ENCODE data around the gene CCR3.

CCR3 gene

DNA sequence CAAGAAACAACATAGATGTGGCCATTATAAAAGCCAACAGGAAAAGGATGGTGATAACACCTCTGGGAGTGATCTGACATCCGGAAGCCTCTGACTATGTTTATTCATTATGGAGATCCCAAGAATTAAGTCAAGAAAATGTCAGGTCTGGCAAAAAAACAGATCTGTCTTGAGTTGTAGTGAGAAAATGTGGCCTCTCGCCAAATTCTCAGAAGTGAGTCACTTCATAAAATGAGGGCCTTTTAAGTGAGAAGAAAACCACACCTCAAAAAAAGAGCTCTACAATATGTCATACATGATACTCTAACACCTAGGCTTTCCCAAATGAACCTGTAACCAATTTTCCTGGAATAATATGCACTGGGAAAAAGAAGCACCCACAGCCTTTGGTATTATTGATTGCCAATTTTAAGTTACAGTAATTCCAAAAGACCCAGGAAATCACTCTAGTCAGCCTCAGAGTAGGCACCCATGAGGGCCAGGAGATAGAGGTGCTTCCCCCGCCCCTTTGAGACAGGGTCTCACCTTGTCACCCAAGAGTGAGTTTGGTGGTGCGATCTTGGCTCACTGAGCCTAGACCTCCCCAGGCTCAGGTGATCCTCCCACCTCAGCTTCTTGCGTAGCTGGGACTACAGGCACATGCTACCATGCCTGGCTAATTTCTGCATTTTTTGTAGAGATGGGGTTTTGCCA lies 38.0 kb downstream of the CCR3 start:
- no peaks in the 10 kb centered on the region for H3K9me3 ChIP-seq
- no peaks in the 10 kb centered on the region for H3K27me3 ChIP-seq
- no peak overlapping the region for H3K4me3 ChIP-seq (ENCODE audit: low read depth, low read length)
- no peak for DNase-seq
- H3K36me3 ChIP-seq = no peaks in the 10 kb centered on the region
- TF ChIP-seq CTCF (IDR thresholded peaks at IDR 0.05; ENCODE audit: low read depth, low read length) = no peak
- no peaks in the 10 kb centered on the region for H3K4me1 ChIP-seq

DNA sequence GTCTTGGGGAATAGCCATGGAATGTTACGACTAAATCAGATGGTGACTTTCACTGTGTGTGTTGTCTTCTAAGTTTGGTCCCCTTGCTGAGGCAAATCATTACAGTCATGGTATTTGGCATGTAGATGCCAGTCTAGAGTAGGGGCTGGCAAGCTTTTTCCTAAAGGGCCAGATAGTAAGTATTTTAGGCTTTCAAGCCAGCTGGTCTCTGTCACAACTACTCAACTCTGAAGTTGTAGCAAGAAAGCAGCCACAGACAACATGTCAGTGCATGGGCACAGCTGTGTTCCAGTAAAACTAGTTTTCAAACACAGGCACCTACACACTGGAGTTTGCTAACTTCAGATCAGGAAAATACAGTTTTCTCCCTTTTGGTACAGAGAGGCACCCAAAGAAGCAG lies 39.3 kb downstream of the CCR3 start:
- Histone ChIP-seq H3K27me3 (no peaks in the 10 kb centered on the region), H3K36me3 (no peaks in the 10 kb centered on the region), H3K4me3 (ENCODE audit: low read depth, low read length) (no peak overlapping the region), H3K4me1 (no peaks in the 10 kb centered on the region), H3K9me3 (no peaks in the 10 kb centered on the region)
- no peak for TF ChIP-seq CTCF (IDR thresholded peaks at IDR 0.05; ENCODE audit: low read depth, low read length)
- DNase-seq = no peak

GRCh38 chr3:46282041-46282440 lies 39.8 kb downstream of the CCR3 start:
- DNase-seq = no peak
- TF ChIP-seq CTCF (IDR thresholded peaks at IDR 0.05; ENCODE audit: low read depth, low read length) = no peak

DNA sequence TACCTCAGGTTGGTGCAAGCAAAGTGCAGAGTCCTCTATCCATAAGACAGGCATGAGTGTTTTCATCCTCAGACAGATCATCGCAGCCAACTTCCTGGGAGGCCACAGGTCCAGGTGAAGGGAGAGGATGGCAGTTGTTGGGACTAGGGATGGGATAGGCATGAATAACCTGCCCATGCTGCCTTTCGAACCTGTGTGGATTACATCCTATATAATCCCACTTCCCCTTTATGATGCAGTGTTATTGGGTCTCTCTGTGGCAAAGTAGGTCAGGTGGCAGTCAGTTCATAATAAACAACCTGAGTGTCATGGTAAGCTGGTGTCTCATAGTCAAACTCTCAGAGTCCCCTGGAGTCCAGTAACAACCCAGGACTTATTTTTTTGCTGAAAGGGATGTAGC lies 40.4 kb downstream of the CCR3 start:
- no peak overlapping the region for H3K4me3 ChIP-seq (ENCODE audit: low read depth, low read length)
- DNase-seq = no peak
- H3K9me3 ChIP-seq = no peaks in the 10 kb centered on the region
- H3K36me3 ChIP-seq = no peaks in the 10 kb centered on the region
- no peak for TF ChIP-seq CTCF (IDR thresholded peaks at IDR 0.05; ENCODE audit: low read depth, low read length)
- no peaks in the 10 kb centered on the region for H3K4me1 ChIP-seq
- H3K27me3 ChIP-seq = no peaks in the 10 kb centered on the region

More at GRCh38 chr3:46282041-46282440, 39.8 kb downstream of the CCR3 start:
- Histone ChIP-seq H3K9me3 (no peaks in the 10 kb centered on the region), H3K36me3 (no peaks in the 10 kb centered on the region), H3K27me3 (no peaks in the 10 kb centered on the region), H3K4me3 (ENCODE audit: low read depth, low read length) (no peak overlapping the region), H3K4me1 (no peaks in the 10 kb centered on the region)

DNA sequence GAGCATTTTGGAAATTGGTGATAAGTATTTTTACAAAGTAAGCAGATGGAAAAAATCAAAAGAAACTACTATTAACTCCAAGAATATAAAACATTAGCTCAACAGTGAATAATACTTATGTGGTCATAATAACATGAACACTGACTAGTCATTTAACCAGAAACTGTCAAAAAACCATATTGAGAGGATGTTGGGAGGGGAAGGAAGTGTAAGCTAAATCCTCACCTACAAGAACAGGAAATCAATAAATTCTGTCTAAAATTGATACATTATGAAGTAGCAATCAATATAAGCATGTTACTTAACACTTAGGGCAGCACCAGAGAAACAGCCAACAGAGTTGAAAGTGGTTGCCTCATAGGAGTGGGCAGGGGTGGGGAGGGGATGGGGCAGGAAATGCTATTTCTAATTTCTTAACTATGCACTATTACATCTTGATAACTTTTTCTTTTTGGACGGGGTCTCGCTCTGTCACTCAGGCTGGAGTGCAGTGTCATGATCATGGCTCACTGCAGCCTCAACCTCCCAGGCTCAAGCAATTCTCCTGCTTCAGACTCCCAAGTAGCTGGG lies 41.7 kb downstream of the CCR3 start:
- no peaks in the 10 kb centered on the region for H3K36me3 ChIP-seq
- H3K9me3 ChIP-seq = no peaks in the 10 kb centered on the region
- no peaks in the 10 kb centered on the region for H3K4me1 ChIP-seq
- no peak for TF ChIP-seq CTCF (IDR thresholded peaks at IDR 0.05; ENCODE audit: low read depth, low read length)
- no peaks in the 10 kb centered on the region for H3K27me3 ChIP-seq
- no peak for DNase-seq
- no peak overlapping the region for H3K4me3 ChIP-seq (ENCODE audit: low read depth, low read length)

DNA sequence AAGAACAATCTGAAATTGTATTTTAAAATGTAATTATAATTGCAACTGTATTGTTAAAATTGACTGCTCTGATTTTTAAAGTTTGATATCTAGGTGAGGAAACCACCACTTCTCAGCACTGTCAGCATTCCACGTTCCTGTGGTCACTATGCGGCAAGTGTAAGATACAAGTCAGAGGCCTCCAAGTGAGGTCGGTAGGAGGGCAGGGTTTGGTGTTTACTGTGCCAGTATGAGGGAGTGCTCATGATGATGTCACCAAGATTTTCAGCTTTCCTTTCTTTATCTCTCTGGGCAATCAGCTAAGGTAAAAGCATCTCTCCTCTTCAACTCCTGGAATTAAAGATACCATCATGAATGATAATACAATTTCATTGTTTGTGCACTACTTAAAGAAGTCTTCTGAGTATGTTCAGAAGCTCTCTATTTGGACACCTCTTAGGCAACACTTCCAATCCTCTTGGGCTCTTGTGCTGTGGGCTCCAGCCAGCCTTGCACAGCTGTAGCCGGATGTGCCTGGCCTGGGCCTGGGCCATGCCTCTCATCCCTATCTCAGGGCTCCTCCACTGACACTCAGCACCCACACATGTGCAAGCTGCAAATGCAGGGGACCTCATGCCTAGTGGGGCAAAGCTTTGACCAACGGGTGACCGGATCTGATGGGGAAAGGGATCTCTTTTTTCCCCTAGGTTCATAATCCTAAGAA lies 42.9 kb downstream of the CCR3 start:
- TF ChIP-seq CTCF (IDR thresholded peaks at IDR 0.05; ENCODE audit: low read depth, low read length) = no peak
- Histone ChIP-seq H3K27me3 (no peaks in the 10 kb centered on the region), H3K4me3 (ENCODE audit: low read depth, low read length) (no peak overlapping the region), H3K4me1 (no peaks in the 10 kb centered on the region), H3K9me3 (no peaks in the 10 kb centered on the region), H3K36me3 (no peaks in the 10 kb centered on the region)
- DNase-seq = no peak
